ENCODE data around the gene CTAG2. TPM values are rescaled to one million over a fixed set of nuclear protein-coding genes. Genes with fewer than 3 reads are reported as not detected.
"Not testable (repeated sequence)": the region's sequence is repeated elsewhere in the genome, so short reads cannot be mapped to it uniquely, and the experiment has no call there.

The CTAG2 gene
- total RNA-seq, 1 donor: not detected

DNA sequence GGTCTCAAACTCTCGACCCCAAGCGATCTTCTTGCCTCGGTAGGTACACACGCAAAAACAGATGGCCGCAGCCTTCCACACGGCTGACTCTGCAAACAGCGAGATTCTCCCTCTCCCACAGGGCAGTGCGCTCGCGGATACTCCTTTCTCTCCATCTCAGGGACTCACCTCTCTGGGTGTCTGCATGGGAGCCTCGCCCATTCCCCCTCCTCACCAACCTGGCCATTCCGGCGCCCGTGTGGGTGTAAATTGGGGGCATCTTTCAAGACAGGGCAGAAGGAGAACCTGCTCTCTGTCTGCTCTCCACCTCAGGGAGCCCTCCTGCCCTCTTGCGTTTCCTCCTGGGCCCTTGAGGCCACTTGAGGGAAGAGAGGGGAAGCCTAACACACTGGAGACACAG is 4.4 kb downstream of the CTAG2 start:
- no peak overlapping the region for H3K4me3 ChIP-seq (ENCODE audit: low read depth, low read length)
- TF ChIP-seq, protein P1, sequence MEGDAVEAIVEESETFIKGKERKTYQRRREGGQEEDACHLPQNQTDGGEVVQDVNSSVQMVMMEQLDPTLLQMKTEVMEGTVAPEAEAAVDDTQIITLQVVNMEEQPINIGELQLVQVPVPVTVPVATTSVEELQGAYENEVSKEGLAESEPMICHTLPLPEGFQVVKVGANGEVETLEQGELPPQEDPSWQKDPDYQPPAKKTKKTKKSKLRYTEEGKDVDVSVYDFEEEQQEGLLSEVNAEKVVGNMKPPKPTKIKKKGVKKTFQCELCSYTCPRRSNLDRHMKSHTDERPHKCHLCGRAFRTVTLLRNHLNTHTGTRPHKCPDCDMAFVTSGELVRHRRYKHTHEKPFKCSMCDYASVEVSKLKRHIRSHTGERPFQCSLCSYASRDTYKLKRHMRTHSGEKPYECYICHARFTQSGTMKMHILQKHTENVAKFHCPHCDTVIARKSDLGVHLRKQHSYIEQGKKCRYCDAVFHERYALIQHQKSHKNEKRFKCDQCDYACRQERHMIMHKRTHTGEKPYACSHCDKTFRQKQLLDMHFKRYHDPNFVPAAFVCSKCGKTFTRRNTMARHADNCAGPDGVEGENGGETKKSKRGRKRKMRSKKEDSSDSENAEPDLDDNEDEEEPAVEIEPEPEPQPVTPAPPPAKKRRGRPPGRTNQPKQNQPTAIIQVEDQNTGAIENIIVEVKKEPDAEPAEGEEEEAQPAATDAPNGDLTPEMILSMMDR (IDR thresholded peaks at IDR 0.05; ENCODE audit: insufficient read depth, low read depth, low read length): no peak
- no peak for DNase-seq (ENCODE audit: low read depth)

DNA sequence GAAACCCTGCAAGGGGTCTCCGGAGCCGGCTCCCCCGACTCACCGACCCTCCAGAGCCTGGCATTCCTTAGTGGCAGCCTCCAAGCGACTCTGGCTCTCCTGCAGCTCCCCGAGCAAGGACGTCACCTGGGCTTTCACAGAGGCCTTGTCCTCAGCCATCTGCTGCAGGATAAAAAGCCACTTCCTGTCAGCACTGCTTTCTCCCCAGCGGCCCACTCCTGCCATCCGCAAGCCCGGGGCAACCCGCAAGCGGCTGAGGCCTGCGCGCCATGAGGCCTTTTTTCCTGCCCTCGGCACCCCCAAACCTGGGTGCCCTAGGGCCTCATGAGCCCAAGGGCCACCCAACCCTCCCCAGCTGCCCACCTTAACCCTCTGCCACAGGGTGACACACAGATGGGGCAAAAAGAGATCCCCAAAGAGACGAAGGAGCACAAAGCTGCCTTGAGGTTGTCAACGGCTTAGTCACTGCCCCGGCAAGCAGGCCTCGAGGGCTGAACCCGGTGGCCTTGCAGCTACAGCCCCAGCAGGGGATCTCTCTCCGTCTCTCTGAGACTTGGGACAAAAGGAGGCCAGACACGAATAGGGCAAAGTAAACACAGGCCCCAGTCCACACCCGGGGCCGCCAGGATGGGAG is 7.5 kb downstream of the CTAG2 start:
- H3K4me3 ChIP-seq (ENCODE audit: low read depth, low read length); DNase-seq (ENCODE audit: low read depth): not testable (repeated sequence)

DNA sequence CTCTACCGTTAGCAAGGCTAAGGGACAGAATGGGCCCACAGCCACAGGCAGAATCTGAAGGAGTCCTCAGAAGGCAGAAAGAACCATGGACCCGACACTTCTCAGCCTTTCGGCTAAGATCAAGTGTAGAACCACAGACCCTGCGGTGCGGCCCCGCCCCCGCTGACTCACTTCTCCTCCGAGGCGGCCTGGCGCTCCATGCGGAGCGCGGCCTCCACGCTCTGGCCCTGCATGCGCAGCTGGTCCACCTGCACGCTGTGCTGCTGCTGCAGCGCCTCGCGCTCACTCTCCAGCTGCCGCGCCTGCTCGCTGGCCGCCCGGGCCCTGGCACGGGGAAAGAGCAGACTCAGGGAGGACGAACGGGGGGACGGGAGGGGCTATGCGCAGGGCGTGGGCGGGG is 9.7 kb downstream of the CTAG2 start:
- H3K4me3 ChIP-seq (ENCODE audit: low read depth, low read length); DNase-seq (ENCODE audit: low read depth): not testable (repeated sequence)

DNA sequence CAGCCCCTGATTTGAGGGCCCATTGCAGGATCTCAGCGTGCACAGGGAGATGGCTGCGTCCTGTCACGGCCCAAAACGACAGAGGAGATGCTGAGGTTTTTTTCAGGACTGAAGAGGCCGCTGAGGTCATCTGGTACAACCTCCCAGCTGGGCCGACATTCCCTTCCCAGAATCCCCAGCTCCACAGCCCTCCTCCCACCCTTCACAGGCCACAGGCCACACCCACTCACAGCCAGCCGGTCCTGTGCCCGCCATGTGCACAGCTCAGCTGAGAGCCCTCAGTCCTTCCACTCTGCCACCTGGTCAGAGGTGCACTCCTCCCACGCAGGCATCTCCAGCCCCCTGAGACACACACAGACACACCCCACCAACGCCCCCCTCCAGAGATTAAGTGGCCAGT is 11.6 kb downstream of the CTAG2 start:
- not testable (repeated sequence) for H3K4me3 ChIP-seq (ENCODE audit: low read depth, low read length); DNase-seq (ENCODE audit: low read depth)

DNA sequence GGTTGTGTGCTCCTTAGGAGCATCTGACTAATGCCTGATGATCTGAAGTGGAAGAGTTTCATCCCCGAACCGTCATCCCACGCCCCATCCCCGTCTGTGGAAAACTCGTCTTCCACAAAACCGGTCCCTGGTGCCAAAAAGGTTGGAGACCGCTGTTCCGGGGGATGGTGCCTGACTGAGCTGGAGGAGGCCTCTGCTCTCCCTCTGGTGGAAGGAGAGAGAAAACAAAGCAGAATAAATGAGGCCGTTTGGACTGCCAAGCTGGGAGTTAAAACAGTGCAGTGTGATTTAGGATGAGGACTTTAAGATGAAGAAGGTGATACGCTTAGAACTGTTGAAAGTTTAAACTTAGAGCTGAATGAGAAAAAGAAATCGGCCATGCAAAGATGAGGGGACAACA is 19.7 kb downstream of the CTAG2 start:
- H3K4me3 ChIP-seq (ENCODE audit: low read depth, low read length); DNase-seq (ENCODE audit: low read depth): not testable (repeated sequence)

DNA sequence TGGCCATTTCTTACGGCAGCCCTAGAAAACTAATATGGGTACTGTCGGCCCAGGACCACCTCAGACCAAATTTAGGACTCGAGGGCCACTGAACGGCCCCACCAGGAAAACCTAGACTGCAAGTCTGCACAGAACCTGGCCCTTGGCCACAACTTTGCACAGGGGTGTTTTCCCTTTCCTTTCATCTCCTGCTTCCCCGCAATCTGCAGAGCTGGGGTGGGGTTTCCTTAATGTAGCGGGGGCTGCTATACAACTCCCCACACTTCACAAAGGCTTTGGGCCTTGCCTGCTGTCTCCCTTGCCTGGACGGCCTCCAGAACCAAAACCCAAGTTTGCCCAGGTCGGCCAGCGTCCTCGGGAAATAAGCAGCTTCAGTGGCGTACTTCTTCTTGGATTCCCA is 22.4 kb downstream of the CTAG2 start:
- not testable (repeated sequence) for H3K4me3 ChIP-seq (ENCODE audit: low read depth, low read length); DNase-seq (ENCODE audit: low read depth)

DNA sequence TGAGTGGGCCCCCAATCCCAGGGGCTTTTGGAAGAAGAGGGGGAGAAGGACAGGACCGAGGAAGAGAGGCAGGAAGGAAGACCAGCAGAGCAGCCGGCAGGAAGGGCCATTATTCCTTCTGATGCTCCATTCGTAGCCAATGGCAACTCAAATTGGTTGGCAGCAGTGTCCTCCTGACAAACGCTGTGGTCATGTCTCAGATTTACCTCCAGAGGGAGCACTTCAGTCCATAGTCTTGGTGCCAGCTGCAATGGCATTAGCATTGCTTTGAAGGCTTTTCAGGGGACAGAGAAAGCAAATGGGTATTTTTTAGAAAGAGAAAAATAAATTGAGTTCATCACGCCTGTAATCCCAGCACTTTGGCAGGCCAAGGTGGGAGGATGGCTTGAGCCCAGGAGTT is 24.4 kb downstream of the CTAG2 start:
- DNase-seq (ENCODE audit: low read depth); H3K4me3 ChIP-seq (ENCODE audit: low read depth, low read length): not testable (repeated sequence)

DNA sequence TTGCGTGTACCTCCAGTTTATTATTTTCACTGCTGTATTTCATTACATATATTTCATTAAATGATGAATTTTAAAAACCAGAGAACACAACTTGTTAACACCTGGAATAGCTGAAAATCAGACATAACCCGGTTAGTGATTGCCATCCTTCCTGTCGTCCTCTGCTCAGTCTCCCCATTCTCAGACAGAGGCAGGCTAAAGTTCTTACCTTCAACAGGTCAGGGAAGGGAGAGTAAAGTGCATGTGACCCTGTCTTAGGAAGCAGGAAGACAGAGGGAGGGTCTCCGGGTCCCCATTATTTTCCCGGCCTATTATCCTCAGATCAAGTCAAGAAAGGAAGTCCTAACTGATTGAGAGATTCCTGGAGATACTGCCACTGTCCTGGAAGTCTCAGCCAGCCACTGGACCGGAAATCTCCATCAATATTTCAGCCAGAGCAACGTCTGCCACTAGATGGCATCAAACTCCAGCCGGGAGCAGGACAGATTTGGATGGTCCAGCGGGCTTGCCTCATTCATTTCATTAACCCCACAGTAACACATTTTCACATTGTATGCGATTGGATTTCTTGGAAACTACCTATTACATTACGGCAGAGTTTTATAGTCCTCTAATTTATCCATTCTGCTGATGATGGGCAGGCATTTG is 32.5 kb downstream of the CTAG2 start:
- H3K4me3 ChIP-seq (ENCODE audit: low read depth, low read length); DNase-seq (ENCODE audit: low read depth): not testable (repeated sequence)

DNA sequence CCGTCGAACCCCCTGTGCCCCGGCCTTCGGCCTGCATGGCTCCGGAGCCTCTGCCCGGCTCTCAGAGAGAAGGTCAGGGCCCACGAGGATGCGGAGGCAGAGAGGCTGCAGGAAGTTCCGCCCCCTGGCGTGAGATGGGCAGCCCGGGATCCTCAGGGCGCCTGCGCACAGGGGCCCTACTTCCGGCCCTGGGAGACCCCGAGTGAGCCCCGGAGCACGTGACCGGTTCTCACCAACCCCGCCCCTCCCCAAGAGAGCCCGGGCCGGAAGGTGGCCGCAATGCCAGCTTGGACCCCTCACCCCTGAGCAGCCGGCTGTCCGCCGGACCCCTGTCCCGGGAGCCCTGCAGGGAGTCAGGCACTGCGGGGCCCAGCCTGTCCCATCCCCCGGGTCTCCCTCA is 34.2 kb downstream of the CTAG2 start, which contains the start of gene CTAG1B:
Gene CTAG1B, minus strand, starts transcription at position 101 of the 400 bp plus-strand sequence. Its CDS starts 64 bp downstream, at position 37.
- not testable (repeated sequence) for DNase-seq (ENCODE audit: low read depth); H3K4me3 ChIP-seq (ENCODE audit: low read depth, low read length)

DNA sequence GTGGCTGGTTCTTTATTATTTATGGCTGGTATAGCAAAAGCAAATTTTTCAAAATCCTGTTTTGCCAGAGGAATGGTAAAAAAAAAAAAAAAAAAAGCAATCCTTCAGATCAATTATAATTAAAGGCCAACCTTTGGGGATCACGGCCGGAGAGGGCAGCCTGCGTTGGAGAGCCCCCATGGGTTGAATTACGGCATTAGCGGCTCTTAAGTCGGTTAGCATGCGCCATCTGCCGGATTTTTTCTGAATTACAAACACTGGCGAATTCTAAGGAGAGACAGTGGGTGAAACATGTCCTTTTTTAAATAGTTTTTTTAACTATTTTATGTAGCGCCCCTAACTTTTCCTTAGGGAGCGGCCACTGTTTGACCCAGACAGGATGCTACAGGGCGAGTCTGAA is 39.8 kb downstream of the CTAG2 start:
- not testable (repeated sequence) for DNase-seq (ENCODE audit: low read depth); H3K4me3 ChIP-seq (ENCODE audit: low read depth, low read length)

DNA sequence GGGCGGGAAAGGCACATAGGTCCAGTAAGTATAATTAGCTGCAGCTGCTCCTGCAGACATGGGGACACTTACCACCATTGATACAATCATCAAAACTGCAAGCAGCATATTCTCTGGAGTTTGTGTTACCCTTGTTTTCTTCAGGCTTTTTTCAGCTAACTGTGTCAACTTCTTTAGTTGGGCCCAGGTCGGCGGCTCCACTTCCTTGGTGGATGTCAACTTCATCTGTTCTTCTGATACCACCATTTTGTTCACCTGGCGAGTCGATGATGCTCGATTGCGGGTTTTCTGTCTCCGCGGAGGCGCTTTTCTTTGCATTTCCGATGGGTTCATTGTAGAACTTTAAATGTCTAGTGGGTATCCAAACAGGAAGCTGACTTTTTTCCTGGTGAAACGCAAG is 42.2 kb downstream of the CTAG2 start:
- not testable (repeated sequence) for H3K4me3 ChIP-seq (ENCODE audit: low read depth, low read length); DNase-seq (ENCODE audit: low read depth)

DNA sequence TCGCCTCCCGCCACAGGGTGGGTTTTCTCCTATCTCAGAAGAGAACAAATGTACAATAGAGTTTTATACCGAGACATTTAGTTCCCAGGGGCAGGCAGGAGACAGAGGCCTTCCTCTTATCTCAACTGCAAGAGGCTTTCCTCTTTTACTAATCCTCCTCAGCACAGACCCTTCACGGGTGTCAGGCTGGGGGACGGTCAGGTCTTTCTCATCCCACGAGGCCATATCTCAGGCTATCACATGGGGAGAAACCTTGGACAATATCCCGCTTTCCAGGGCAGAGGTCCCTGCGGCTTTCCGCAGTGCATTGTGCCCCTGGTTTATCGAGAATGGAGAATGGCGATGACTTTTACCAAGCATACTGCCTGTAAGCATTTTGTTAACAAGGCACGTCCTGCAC is 44.6 kb downstream of the CTAG2 start:
- DNase-seq (ENCODE audit: low read depth); H3K4me3 ChIP-seq (ENCODE audit: low read depth, low read length): not testable (repeated sequence)

DNA sequence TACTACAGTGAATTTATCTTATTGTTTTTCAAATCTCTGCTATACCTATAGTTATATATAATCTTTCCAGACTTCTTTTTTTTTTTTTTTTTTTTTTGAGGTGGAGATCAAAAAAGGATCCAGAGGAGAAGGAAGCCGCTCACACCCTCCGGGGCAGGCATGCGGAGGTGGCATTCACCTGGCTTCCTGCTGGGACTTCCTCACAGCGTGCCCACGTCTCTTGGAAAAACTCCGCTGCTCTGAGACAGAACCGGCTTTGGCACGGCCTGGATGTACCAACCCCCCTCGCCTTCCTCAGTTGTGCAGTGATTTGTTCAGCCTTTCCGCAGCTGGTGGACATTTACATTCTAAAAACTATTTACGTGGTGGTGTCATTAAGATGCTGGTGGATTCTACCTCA is 45.4 kb downstream of the CTAG2 start:
- DNase-seq (ENCODE audit: low read depth); H3K4me3 ChIP-seq (ENCODE audit: low read depth, low read length): not testable (repeated sequence)

DNA sequence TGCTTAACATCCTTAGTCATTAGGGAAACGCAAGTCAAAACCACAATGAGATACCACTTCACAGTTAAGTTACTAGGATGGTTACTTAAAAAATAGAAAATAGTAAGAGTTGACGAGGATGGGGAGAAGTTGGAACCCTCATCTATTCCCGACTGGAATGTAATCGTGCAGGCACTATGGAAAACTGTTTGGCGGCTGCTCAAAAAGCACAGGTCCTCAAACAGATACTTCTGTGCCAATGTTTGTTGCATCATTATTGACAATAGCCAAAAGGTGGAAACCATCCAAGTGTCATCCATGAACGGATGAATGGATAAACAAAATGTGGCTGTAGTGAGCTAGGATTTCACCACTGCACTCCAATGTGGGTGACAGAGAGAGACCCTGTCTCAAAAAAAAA is 46.0 kb downstream of the CTAG2 start:
- TF ChIP-seq, protein P1 (IDR thresholded peaks at IDR 0.05; ENCODE audit: insufficient read depth, low read depth, low read length): no peak
- H3K4me3 ChIP-seq (ENCODE audit: low read depth, low read length): no peak overlapping the region
- DNase-seq (ENCODE audit: low read depth): no peak

Measured in fibroblast of villous mesenchyme (primary cell).